HepG2 (cell line): Measurements from ENCODE around the gene ATG2B. TPM values are rescaled to one million over a fixed set of nuclear protein-coding genes. Genes with fewer than 3 reads are reported as not detected.

Experiments used
- ATAC-seq: fragments of 200-7000 bp; cut with Tn5 transposase; 3 replicates; pipeline ENCODE4 v1.9.1; 2020; ENCODE audit warnings: mild to moderate bottlenecking, moderate library complexity
- BruUV-seq: library from RNA; stranded (reverse); fragments of 400-500 nt; replicated peaks from 2 replicates; lab custom pipeline; 2021; lab: Mats Ljungman, UMichigan
- CTCF ChIA-PET: fragments of 300-600 bp; formaldehyde crosslinking; extraction: SDS; loops from one replicate; lab custom pipeline; 2021; ENCODE audit warnings: low total read pairs, inconsistent platforms, low intra/inter-chr PET ratio; lab: Yijun Ruan, JAX
- POLR2A ChIA-PET: fragments of 350-600 bp; sonication (Branson Sonifier 250); formaldehyde crosslinking; loops from one replicate; lab custom pipeline; 2020; ENCODE audit warnings: antibody characterized with exemption, inconsistent platforms; lab: Yijun Ruan, JAX
- DNase-seq: peaks from one replicate; pipeline ENCODE4 v3.0.0-alpha.2; 2015; ENCODE audit warnings: low spot score
- FAIRE-seq: peaks from 3 replicates; lab custom pipeline; 2011; peaks lifted over from hg19 to GRCh38; lab: Jason Lieb, UNC
- H2AFZ ChIP-seq: one replicate; pipeline ENCODE4 v1.6.1; 2011; ENCODE audit warnings: low read length, inconsistent platforms
- H3K27ac ChIP-seq: fragments of 300-600 bp; 3 replicates; pipeline ENCODE4 v1.8.0; 2011; ENCODE audit warnings: mixed run types, mild to moderate bottlenecking, mixed read lengths, low read length, inconsistent platforms; ENCODE audit not compliant: insufficient read depth; ENCODE audit errors: extremely low read length
- H3K27me3 ChIP-seq, 2 experiments: fragments of 200-600 bp in 1 of 2; 2 replicates in 1 of 2; 3 replicates in 1 of 2; pipeline versions ENCODE4 v1.6.0 to v1.8.0; 2011; ENCODE audit warnings: low read length in 2 of 2, mild to moderate bottlenecking in 2 of 2, moderate library complexity in 2 of 2, inconsistent platforms in 1 of 2; ENCODE audit not compliant: insufficient read depth in 2 of 2, control insufficient read depth in 1 of 2
- H3K36me3 ChIP-seq, 2 experiments: fragments of 200-600 bp in 1 of 2; replicated peaks in 1 of 2; 2 replicates in 1 of 2; 3 replicates in 1 of 2; pipeline versions ENCODE4 v1.5.1 to v1.8.0; 2011; ENCODE audit warnings: low read length in 2 of 2, inconsistent platforms in 1 of 2; ENCODE audit not compliant: insufficient read depth in 2 of 2, control insufficient read depth in 1 of 2
- H3K4me1 ChIP-seq: 2 replicates; pipeline ENCODE4 v1.5.1; 2012; ENCODE audit warnings: low read length, inconsistent platforms; ENCODE audit not compliant: insufficient read depth
- H3K4me2 ChIP-seq: 2 replicates; pipeline ENCODE4 v1.6.0; 2011; ENCODE audit warnings: low read depth, low read length, inconsistent platforms
- H3K4me3 ChIP-seq, 3 experiments: fragments of 200-600 bp in 1 of 3; sonication (generic), shearing (Covaris generic) in 1 of 3; replicated peaks in 1 of 3; 2 replicates each; pipeline ENCODE4 v1.5.1; 2011 to 2016; ENCODE audit warnings: low read length in 3 of 3, inconsistent platforms in 2 of 3, low read depth in 2 of 3, mild to moderate bottlenecking in 2 of 3, control low read depth in 1 of 3, mixed read lengths in 1 of 3; ENCODE audit not compliant: insufficient read depth in 1 of 3
- H3K79me2 ChIP-seq: one replicate; pipeline ENCODE4 v1.6.1; 2011; ENCODE audit warnings: low read length, inconsistent platforms; ENCODE audit not compliant: insufficient read depth
- H3K9ac ChIP-seq: 2 replicates; pipeline ENCODE4 v1.6.0; 2011; ENCODE audit warnings: mild to moderate bottlenecking, low read depth, low read length, inconsistent platforms; ENCODE audit not compliant: insufficient read depth
- H3K9me3 ChIP-seq: 2 replicates; pipeline ENCODE4 v1.5.1; 2012; ENCODE audit warnings: mild to moderate bottlenecking, low read length
- H4K20me1 ChIP-seq: 2 replicates; pipeline ENCODE4 v1.6.0; 2011; ENCODE audit warnings: inconsistent platforms, mild to moderate bottlenecking, low read length, moderate library complexity; ENCODE audit not compliant: insufficient read depth
- ZNF484 ChIP-seq: sonication (generic); formaldehyde crosslinking; IDR thresholded peaks from 2 replicates; pipeline ENCODE4 v1.5.1; 2020; ENCODE audit warnings: mild to moderate bottlenecking, low read depth, missing genetic modification reagents, borderline replicate concordance
- ZNF510 ChIP-seq: sonication (generic); formaldehyde crosslinking; IDR thresholded peaks from 2 replicates; pipeline ENCODE4 v1.4.0; 2020; ENCODE audit warnings: low read depth, mild to moderate bottlenecking, missing genetic modification reagents
- WGBS: methylation state at CpG from one replicate; pipeline ENCODE4 v1.1.6; 2017; ENCODE audit warnings: low lambda C conversion rate; 5-methylcytosine and 5-hydroxymethylcytosine counted together
- in situ Hi-C: cut with HindIII; loops from 2 replicates; pipeline ENCODE4 v1.10.0; 2017; ENCODE audit warnings: low pct_unique_long_range_greater_than_20kb; ENCODE audit not compliant: extremely low pct_ligation_motif_present
- intact Hi-C: fragments of 100-400 bp; cut with micrococcal nuclease; formaldehyde crosslinking; loops from one replicate; pipeline ENCODE4 v1.10.0; 2022; ENCODE audit not compliant: unreplicated experiment
- polyA plus RNA-seq, 8 experiments: library from polyadenylated mRNA; depleted of rRNA in 3 of 8; stranded (reverse) in 7 of 8; unstranded in 1 of 8; fragments of >200 nt; fragmentation: Illumina TruSeq in 4 of 8; extraction: Trizol in 4 of 8; gene quantifications; 2 replicates each; pipeline versions ENCODE4 v1.2.1 to v1.2.3, GENCODE V29; 2011 to 2016; ENCODE audit warnings: low read depth in 4 of 8, missing spikeins in 1 of 8, mixed read lengths in 1 of 8; ENCODE audit not compliant: insufficient read depth in 1 of 8
- total RNA-seq, 5 experiments: library from RNA; depleted of rRNA; stranded (reverse); fragments of >200 nt; fragmentation: Illumina TruSeq; extraction: Trizol; gene quantifications; 2 replicates each; pipeline ENCODE4 v1.2.3, GENCODE V29; 2016; ENCODE audit warnings: low read depth in 1 of 5
- TF ChIP-seq, protein P1 (sequence below): sonication (generic); formaldehyde crosslinking; conservative IDR thresholded peaks from 2 replicates; pipeline ENCODE4 v1.8.1; 2023; ENCODE audit warnings: missing genetic modification reagents
- TF ChIP-seq, protein P2 (sequence below): sonication (generic); formaldehyde crosslinking; conservative IDR thresholded peaks from 2 replicates; pipeline ENCODE4 v1.4.0; 2020; ENCODE audit warnings: missing genetic modification reagents
- TF ChIP-seq, protein P3 (sequence below): sonication (generic); formaldehyde crosslinking; IDR thresholded peaks from 2 replicates; pipeline ENCODE4 v1.5.1; 2020; ENCODE audit warnings: mild to moderate bottlenecking, moderate library complexity, missing genetic modification reagents
- TF ChIP-seq, protein P4 (sequence below): IDR thresholded peaks from 2 replicates; pipeline ENCODE4 v1.6.1; 2018; ENCODE audit warnings: missing genetic modification reagents, mild to moderate bottlenecking, missing compliant biosample characterization

ATG2B gene
- total and polyA plus RNA-seq, 2 of the 13 experiments (the other 11 are each of a cell fraction or from before 2014, with no cell fraction given): 7.4 to 7.5 TPM

DNA sequence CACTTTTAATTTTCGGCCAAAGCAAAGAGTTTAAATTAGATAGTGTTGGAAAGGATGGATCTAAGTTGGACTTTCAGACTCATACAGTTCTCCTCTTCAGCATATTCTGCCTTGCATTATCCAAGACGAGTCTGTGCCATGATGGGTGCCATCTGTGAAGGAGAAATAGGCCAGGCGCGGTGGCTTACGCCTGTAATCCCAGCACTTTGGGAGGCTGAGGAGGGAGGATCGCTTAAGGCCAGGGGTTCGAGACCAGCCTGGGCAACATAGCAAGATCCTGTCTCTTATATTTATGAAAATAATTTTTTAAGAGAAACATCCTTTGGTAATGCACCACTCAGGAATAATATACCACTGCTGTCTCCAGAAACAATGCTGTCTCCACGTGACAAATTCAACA lies 35.3 kb upstream of the ATG2B start:
- WGBS: 33% methylated on average over 8 of the region's 8 CpGs
- in situ Hi-C loops: no loop called here
- intact Hi-C loops: no loop called here
- ChIA-PET CTCF (no interaction called here), POLR2A (no interaction called here)
- H3K27me3 ChIP-seq: no peaks in the 10 kb centered on the region
- TF ChIP-seq, protein P1, sequence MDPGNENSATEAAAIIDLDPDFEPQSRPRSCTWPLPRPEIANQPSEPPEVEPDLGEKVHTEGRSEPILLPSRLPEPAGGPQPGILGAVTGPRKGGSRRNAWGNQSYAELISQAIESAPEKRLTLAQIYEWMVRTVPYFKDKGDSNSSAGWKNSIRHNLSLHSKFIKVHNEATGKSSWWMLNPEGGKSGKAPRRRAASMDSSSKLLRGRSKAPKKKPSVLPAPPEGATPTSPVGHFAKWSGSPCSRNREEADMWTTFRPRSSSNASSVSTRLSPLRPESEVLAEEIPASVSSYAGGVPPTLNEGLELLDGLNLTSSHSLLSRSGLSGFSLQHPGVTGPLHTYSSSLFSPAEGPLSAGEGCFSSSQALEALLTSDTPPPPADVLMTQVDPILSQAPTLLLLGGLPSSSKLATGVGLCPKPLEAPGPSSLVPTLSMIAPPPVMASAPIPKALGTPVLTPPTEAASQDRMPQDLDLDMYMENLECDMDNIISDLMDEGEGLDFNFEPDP (CRISPR knock-in tag): no peak
- TF ChIP-seq, protein P2, sequence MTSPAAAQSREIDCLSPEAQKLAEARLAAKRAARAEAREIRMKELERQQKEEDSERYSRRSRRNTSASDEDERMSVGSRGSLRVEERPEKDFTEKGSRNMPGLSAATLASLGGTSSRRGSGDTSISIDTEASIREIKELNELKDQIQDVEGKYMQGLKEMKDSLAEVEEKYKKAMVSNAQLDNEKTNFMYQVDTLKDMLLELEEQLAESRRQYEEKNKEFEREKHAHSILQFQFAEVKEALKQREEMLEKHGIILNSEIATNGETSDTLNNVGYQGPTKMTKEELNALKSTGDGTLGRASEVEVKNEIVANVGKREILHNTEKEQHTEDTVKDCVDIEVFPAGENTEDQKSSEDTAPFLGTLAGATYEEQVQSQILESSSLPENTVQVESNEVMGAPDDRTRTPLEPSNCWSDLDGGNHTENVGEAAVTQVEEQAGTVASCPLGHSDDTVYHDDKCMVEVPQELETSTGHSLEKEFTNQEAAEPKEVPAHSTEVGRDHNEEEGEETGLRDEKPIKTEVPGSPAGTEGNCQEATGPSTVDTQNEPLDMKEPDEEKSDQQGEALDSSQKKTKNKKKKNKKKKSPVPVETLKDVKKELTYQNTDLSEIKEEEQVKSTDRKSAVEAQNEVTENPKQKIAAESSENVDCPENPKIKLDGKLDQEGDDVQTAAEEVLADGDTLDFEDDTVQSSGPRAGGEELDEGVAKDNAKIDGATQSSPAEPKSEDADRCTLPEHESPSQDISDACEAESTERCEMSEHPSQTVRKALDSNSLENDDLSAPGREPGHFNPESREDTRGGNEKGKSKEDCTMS: no peak
- no peak for TF ChIP-seq ZNF484
- TF ChIP-seq ZNF510 (CRISPR knock-in tag): no peak
- TF ChIP-seq, protein P3, sequence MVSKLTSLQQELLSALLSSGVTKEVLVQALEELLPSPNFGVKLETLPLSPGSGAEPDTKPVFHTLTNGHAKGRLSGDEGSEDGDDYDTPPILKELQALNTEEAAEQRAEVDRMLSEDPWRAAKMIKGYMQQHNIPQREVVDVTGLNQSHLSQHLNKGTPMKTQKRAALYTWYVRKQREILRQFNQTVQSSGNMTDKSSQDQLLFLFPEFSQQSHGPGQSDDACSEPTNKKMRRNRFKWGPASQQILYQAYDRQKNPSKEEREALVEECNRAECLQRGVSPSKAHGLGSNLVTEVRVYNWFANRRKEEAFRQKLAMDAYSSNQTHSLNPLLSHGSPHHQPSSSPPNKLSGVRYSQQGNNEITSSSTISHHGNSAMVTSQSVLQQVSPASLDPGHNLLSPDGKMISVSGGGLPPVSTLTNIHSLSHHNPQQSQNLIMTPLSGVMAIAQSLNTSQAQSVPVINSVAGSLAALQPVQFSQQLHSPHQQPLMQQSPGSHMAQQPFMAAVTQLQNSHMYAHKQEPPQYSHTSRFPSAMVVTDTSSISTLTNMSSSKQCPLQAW (CRISPR knock-in tag): no peak
- TF ChIP-seq, protein P4, sequence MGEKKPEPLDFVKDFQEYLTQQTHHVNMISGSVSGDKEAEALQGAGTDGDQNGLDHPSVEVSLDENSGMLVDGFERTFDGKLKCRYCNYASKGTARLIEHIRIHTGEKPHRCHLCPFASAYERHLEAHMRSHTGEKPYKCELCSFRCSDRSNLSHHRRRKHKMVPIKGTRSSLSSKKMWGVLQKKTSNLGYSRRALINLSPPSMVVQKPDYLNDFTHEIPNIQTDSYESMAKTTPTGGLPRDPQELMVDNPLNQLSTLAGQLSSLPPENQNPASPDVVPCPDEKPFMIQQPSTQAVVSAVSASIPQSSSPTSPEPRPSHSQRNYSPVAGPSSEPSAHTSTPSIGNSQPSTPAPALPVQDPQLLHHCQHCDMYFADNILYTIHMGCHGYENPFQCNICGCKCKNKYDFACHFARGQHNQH (CRISPR knock-in tag): no peak
- H3K79me2 ChIP-seq: no peaks in the 10 kb centered on the region
- FAIRE-seq (no peak), DNase-seq (no peak), ATAC-seq (no peak)
- BruUV-seq: no TSS peak
- no peak overlapping the region for H3K4me2 ChIP-seq
- no peaks in the 10 kb centered on the region for H4K20me1 ChIP-seq
- no peaks in the 10 kb centered on the region for H3K9me3 ChIP-seq
- H3K4me1 ChIP-seq: peaks cover under 1% of the 10 kb centered on the region; the same call in 1 of the 2 replicates
- H3K36me3 ChIP-seq: no peaks in the 10 kb centered on the region
- no peak overlapping the region for H2AFZ ChIP-seq
- H3K9ac ChIP-seq: no peak overlapping the region
- H3K27ac ChIP-seq: no peak overlapping the region
- H3K4me3 ChIP-seq: no peak overlapping the region
